HG03575 (cell line): ENCODE data around the gene TCAF1.

Source experiments
- ATAC-seq: cut with Tn5 transposase; IDR thresholded peaks from one replicate; pipeline ENCODE4 v1.9.1; 2021; ENCODE audit not compliant: unreplicated experiment, insufficient number of reproducible peaks, low FRiP score; ENCODE audit errors: extremely low read depth

TCAF1 gene

GRCh38 chr7:143901668-143902331 lies at the start of gene TCAF1:
Gene TCAF1 (minus strand): TSS chr7:143902176. CDS start chr7:143876608, 25,568 bp downstream.
- ATAC-seq, result peak; percentile 44

GRCh38 chr7:143948733-143949132 lies 46.8 kb upstream of the TCAF1 start:
- ATAC-seq, result no peak

- no peak for ATAC-seq
Measured at GRCh38 chr7:143947111-143947510, 45.1 kb upstream of the TCAF1 start.

GRCh38 chr7:143945423-143945822 lies 43.4 kb upstream of the TCAF1 start:
- no peak for ATAC-seq

- no peak for ATAC-seq
Measured at GRCh38 chr7:143938379-143939243, 36.6 kb upstream of the TCAF1 start.

- no peak for ATAC-seq
Measured at GRCh38 chr7:143936087-143937009, 34.4 kb upstream of the TCAF1 start.

GRCh38 chr7:143934526-143935325 lies 32.8 kb upstream of the TCAF1 start, which contains the start of gene OR2F2:
Gene OR2F2 (plus strand): TSS chr7:143935233. CDS start chr7:143935233, 0 bp downstream.
- no peak for ATAC-seq

- ATAC-seq, result no peak
Measured at GRCh38 chr7:143931739-143932138, 29.8 kb upstream of the TCAF1 start.

- ATAC-seq, result no peak
Measured at GRCh38 chr7:143929224-143929920, 27.4 kb upstream of the TCAF1 start.

- ATAC-seq, result no peak
Measured at GRCh38 chr7:143924851-143925250, 22.9 kb upstream of the TCAF1 start.

GRCh38 chr7:143914938-143915652 lies 13.1 kb upstream of the TCAF1 start:
- no peak for ATAC-seq

- ATAC-seq, result no peak
Measured at GRCh38 chr7:143913945-143914615, 12.1 kb upstream of the TCAF1 start.

- ATAC-seq, result no peak
Measured at GRCh38 chr7:143910473-143911248, 8.7 kb upstream of the TCAF1 start.

- no peak for ATAC-seq
Measured at GRCh38 chr7:143909863-143910262, 7.9 kb upstream of the TCAF1 start.

- no peak for ATAC-seq
Measured at GRCh38 chr7:143908120-143908519, 6.1 kb upstream of the TCAF1 start.

- ATAC-seq, result no peak
Measured at GRCh38 chr7:143906895-143907294, 4.9 kb upstream of the TCAF1 start.
